HG02798 (cell line): ENCODE measurements around the gene OGA.

Experiments
- ATAC-seq: cut with Tn5 transposase; IDR thresholded peaks from one replicate; pipeline ENCODE4 v1.9.1; 2021; ENCODE audit warnings: mild to moderate bottlenecking; ENCODE audit not compliant: unreplicated experiment, poor library complexity

Gene OGA

DNA sequence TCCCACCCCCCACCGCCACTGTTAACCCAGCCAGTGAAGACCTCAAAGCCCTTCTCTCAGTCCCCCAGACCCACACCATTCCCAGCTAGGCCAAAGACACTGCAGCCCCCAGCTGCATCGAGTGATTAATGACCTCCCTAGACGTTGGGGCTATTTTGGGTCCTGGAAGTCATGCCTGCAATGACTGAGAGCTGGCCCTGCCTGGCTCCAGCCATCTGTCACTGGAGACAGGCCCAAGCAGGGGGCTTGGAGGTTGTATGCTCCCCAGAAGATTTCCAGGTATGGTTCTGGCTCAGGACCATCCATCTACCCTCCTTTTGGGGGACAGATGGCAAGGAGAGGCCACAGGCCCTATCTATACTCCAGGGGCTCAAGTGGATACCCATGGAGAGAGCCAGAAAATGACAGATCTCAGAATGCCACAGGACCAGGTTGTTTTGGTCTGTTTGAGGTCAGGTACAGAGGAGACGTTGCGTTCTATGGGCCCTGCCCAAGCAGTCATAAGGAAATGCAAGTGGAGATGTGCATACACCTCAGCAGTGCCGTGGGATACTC is 20.2 kb upstream of the OGA start:
- no peak for ATAC-seq

GRCh38 chr10:101837748-101838147 is 19.5 kb upstream of the OGA start:
- no peak for ATAC-seq

DNA sequence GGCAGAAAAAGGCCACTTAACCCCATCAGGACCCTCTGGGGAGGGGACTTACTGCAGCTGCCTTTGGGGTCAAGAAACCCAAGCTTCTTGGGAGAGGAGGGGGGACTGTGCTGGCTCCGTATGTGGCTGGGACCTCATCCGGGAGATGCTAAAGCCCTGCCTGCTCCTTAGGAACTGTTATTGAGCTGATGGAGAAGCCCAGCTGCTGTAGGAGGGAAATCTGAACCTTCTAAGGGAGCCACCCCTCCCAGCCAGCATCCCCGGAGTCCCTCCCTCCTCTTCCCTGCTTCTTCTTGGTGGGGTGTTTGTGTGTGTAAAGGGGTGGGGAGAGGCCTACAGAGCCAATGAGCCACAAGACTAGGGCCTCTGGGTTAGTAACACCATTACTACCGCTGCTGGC is 17.1 kb upstream of the OGA start:
- no peak for ATAC-seq

DNA sequence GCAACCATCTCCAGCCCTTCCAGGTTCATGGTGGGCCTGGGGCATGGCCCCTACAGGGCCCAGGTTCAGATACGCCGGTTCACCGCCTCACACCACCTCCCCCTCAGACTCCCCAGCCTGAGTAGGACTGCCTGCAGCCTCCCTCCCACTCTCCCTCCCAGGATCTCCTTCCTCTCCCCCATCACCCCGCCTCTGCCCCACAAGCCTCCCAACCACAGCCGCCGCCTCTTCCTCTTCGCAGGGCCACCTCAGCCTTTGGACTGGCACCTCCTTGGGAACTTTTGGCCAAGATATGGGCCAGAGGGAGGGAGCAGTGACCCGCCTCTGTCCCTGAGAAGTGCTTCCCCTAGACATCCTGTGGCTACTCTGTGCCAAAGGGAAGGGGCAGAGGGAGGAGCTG is 16.1 kb upstream of the OGA start:
- no peak for ATAC-seq

DNA sequence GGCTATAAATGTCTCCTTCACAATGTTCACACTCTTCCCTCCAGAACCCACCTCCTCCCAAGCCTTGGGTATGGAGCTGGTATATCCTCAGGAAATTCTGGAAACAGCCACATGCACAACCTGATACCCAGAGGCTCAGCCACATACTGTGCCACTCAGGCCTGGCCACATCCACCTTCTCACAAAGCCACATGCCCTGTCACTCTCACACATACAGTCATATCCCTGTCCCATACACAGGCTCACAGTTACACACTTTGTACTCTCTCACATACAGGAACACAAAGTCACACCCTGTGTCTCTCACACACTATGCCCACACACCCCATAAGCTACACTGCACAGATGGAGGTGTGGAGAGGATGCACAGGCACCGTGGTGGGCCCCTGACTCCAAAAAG is 15.2 kb upstream of the OGA start:
- no peak for ATAC-seq

DNA sequence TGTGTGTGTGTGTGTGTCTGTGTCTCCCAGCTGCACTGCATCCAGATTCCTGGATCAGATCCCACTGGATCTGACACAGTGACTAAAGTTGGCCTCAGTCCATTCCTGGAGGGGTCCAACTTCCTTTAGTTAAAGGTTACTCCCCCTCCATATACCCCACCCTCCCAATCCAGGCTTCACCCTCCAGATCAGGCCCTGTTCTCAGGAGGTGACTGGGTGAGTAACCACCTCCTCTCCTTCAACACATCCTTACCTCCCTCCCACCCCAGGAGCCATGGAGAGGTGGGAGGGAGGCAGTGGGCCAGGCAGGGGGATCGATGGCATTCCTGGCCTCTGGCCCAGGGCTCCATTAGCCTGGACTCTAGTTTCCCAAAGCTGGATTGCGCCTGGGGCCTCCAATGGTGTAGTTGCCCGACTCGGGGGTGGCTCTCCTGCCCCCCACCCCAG is 14.1 kb upstream of the OGA start:
- no peak for ATAC-seq

DNA sequence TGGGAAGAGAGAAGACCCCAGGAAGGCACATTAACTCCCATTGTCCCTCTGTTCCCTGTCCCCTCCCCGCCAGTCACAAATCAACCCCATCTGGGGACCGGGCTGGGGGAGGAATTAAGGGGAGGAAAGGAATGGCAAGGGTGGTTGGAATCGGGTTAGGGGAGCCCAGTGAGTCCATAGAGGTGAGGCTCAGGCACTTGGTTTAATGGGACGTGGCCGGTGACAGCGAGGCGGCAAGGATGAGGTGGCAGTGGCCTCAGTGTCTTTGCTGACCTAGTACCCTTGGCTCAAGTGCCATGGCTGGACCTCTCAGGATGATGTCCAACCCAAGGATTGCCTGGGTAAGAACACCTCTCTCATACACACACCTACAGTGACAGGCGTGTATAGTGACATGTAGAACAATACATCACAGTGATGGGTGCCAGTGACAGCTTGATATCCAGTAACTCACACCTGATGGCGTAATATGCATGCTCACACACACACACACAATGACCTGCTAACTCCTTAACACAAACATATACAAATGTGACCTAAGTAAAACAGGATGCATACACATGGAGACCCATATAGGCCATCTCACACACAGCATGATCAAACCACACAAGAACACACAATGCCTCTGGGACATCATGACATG is 13.0 kb upstream of the OGA start:
- ATAC-seq, result no peak

GRCh38 chr10:101830322-101831168 is 12.3 kb upstream of the OGA start:
- peak; percentile 69 for ATAC-seq

- ATAC-seq, result peak; percentile 8
Measured at GRCh38 chr10:101829561-101830315, 11.5 kb upstream of the OGA start.

DNA sequence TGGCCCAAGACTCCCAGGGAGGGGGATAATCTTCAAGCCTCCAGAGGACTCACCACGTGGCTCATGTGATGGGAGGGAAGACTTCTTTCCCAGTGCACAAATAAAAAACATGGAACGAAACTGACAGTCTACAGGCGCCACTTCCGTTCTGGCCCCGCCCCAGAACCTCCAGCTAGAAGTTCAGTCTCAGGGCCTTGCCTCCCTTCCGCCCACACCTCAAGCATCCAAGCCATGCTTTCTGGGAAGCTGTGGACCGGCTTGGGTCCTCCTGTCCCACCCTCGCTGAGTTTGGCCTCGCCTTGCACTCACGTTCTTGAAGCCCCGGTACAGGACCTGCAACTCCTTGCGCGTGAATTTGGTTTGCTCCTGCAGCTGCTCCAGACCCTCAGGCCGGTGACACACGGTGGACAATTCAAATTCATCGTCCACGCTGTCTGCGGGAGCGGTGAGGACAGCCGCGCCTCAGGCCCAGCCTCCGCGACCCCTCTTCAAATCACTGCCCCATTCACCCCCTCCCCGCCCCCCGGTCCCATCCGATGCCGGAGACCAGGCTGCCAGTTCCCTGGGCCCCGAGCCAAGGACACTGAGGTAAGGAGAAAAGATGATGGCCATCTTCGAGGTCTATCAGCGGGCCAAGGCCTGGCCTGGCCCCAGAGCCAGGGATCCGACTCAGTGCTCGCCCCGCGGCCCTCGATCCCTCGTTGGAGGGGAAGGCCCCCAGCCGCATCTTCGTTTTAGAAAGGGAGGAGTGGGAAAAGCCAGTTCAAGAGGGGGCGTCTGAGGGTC is 10.7 kb upstream of the OGA start:
- ATAC-seq, result no peak

GRCh38 chr10:101827919-101828600 is 9.8 kb upstream of the OGA start:
- ATAC-seq, result no peak

DNA sequence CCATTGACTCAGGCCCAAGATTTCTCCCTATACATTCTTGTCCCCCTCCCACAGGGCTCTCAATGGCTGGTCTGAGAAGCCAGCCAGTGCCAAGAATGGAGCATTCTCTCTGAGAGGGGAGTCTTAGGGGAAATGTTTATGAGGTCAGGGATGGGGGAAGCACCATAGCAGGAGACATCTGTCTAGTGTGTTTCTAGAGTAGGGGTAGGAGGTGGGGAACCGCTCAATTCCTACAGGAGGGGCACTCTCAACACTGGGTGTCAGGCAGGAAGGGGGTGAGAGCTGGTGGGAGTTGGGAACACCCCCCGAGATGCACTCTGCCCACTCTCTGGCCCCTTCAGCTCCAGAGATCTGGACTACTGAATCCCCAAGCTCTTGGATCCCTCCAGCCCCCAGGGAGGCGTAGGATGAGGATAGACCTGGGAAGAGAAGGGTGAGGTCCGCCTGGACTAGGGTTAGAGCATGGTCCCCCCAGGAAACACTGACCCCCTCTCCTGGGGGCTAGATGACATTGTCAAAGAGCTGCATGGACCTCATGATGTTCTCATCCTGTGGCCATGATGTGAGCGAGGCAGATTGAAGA is 8.7 kb upstream of the OGA start:
- no peak for ATAC-seq

DNA sequence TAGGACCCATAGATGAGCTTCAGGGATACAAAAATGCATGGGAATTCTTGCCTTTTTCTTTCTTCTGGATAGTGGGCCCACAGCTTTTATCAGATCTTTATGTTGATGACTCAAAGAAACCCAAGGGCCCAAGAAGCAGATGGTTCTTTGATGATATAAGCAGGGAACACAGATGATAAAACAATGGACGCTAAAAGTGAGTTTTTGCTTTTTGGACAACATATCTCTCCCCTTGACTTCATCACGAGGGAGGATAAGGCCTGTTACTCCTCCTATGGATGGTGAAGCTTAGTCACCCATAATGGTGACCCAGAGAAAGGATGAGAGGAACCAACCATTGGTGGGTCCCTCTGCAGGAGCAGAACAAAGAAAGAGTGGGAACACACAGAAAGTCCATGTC is 6.5 kb upstream of the OGA start:
- ATAC-seq, result no peak

- ATAC-seq, result peak; percentile 8
Measured at GRCh38 chr10:101818872-101819633, 809 bp upstream of the OGA start.

- no peak for ATAC-seq
Measured at GRCh38 chr10:101817337-101818118, 716 bp downstream of the OGA start.

DNA sequence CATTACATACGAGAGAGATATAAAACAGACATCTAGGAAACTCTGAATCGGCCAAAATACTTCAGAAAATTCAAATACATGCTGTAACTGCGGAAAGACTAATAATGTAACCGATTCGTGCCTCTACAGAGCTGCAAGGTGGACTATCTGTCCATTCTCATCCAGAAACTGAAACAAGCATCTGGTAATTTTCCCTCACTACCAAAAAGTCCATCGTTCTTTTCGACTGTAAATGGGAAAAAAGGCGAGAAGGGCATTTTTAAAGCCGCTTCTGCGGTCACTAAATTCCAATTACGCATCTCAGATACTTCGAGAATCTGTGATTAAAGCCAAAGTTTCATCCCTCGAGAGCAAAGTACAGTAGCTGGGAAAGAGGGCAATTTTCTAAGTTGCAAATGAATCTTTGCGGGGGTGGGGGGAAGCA is 1.3 kb downstream of the OGA start:
- no peak for ATAC-seq

- ATAC-seq, result no peak
Measured at GRCh38 chr10:101816376-101816775, 1.9 kb downstream of the OGA start.
